Measurements from ENCODE around the gene VPS36. TPM values are rescaled to one million over a fixed set of nuclear protein-coding genes. Genes with fewer than 3 reads are reported as not detected.

Gene VPS36
- total and polyA plus RNA-seq, 9 donors = 35.4 to 54.0 (median 39.3) TPM

DNA sequence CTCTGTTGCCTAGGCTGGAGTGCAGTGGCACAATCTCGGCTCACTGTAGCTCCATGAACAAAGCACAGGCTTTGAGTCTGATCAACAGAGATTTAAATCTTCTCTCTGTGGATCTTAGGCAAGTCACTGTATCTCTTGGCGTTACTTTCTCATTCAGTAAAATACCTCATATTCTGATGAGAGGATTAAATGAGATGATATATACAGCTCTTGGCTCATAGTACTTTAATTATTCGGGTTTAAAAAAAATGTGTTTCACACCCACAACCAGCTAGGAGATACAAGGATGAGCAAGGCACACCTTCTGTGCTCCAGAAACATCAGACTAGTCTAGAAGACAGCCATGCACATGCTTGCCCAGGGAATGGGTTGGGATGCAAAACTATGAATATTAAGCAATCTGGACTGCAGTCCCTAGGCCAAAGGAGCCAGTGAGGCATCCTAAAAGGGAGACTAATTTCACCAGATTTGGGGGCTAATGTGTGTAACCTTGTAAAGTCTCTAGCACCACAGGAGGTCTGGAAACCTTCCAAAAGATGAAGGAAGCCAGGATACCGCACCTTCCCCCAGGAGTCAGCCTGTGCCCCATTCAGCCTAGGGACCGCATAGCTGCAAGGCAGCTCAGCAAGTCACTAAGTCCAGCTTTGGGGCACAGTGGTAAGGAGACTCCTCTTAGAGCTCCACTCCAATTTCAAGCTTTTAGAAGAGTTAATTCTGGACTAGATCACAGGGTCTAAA lies 2.5 kb downstream of the VPS36 start:
- peaks cover 15% of the 10 kb centered on the region for H3K4me1 ChIP-seq (ENCODE audit: control insufficient read depth, insufficient read depth, low read length)
- no peak for DNase-seq
- no peaks in the 10 kb centered on the region for H3K27me3 ChIP-seq (ENCODE audit: control insufficient read depth, insufficient read depth, low read length)
- no peak overlapping the region for H3K4me3 ChIP-seq (ENCODE audit: low read length)
- H3K27ac ChIP-seq (ENCODE audit: low read length) = no peak overlapping the region
- H3K36me3 ChIP-seq (ENCODE audit: control insufficient read depth, insufficient read depth, low read length) = no peaks in the 10 kb centered on the region
- H3K9me3 ChIP-seq (replicated peaks; ENCODE audit: control insufficient read depth, low read depth, low read length) = no peaks in the 10 kb centered on the region
- WGBS (ENCODE audit: insufficient coverage) = 90% methylated on average over 2 of the region's 5 CpGs

DNA sequence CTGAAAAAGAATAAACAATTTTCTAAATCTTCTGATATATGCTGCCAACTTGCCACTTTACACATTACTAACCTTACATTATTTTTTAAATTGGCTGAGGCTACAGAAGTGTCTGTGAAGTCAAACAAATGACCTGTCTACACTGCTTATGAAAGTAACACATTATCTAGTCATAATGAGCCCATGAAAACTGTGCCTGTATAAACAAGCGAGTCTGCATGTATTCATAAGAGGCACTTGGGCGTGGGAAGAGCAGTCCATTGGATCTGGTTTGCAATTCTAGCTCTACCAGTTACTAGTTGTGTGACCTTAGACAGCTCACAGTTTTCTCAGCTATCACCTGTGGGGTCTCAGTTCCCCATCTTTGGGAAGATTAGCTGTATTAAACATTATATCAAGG lies 3.1 kb downstream of the VPS36 start:
- Histone ChIP-seq H3K4me3 (ENCODE audit: low read length) (no peak overlapping the region), H3K27ac (ENCODE audit: low read length) (no peak overlapping the region), H3K4me1 (ENCODE audit: control insufficient read depth, insufficient read depth, low read length) (peaks cover 15% of the 10 kb centered on the region), H3K36me3 (ENCODE audit: control insufficient read depth, insufficient read depth, low read length) (no peaks in the 10 kb centered on the region), H3K9me3 (replicated peaks; ENCODE audit: control insufficient read depth, low read depth, low read length) (no peaks in the 10 kb centered on the region), H3K27me3 (ENCODE audit: control insufficient read depth, insufficient read depth, low read length) (no peaks in the 10 kb centered on the region)
- DNase-seq = no peak
- WGBS (ENCODE audit: insufficient coverage) = 100% methylated on average over 1 of the region's 2 CpGs

- H3K4me1 ChIP-seq (ENCODE audit: control insufficient read depth, insufficient read depth, low read length) = peaks cover 13% of the 10 kb centered on the region
- no peak overlapping the region for H3K4me3 ChIP-seq (ENCODE audit: low read length)
- peaks cover 8% of the 10 kb centered on the region for H3K36me3 ChIP-seq (ENCODE audit: control insufficient read depth, insufficient read depth, low read length)
- WGBS (ENCODE audit: insufficient coverage) = no CpG with 5 or more reads among the region's 1 CpG
- H3K27ac ChIP-seq (ENCODE audit: low read length) = no peak overlapping the region
- H3K27me3 ChIP-seq (ENCODE audit: control insufficient read depth, insufficient read depth, low read length) = no peaks in the 10 kb centered on the region
- H3K9me3 ChIP-seq (replicated peaks; ENCODE audit: control insufficient read depth, low read depth, low read length) = no peaks in the 10 kb centered on the region
- no peak for DNase-seq
Observed at GRCh38 chr13:52446265-52446664, 4.2 kb downstream of the VPS36 start.

DNA sequence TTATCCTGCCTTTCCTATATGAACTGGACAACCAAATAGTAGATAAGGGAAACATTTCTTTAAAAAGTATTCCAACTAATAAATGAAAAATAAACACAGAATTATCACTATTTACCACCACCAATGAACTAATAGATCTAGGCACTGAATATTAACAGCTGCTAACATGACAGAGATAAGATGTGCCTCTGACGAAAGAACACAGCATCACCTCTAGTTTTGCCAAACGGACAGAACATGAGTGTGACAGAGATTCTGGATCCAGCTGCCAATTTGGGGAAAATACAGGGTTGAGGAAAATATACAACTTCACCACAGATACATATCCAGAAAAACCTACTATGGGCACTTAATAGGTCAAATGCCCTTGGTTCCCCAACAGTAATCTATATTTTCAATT lies 18.0 kb downstream of the VPS36 start:
- DNase-seq = no peak
- no peak overlapping the region for H3K27ac ChIP-seq (ENCODE audit: low read length)
- no peak overlapping the region for H3K4me3 ChIP-seq (ENCODE audit: low read length)
- peaks cover 35% of the 10 kb centered on the region for H3K36me3 ChIP-seq (ENCODE audit: control insufficient read depth, insufficient read depth, low read length)
- WGBS (ENCODE audit: insufficient coverage) = no CpG with 5 or more reads among the region's 2 CpGs
- H3K9me3 ChIP-seq (replicated peaks; ENCODE audit: control insufficient read depth, low read depth, low read length) = no peaks in the 10 kb centered on the region
- no peaks in the 10 kb centered on the region for H3K27me3 ChIP-seq (ENCODE audit: control insufficient read depth, insufficient read depth, low read length)
- no peaks in the 10 kb centered on the region for H3K4me1 ChIP-seq (ENCODE audit: control insufficient read depth, insufficient read depth, low read length)

DNA sequence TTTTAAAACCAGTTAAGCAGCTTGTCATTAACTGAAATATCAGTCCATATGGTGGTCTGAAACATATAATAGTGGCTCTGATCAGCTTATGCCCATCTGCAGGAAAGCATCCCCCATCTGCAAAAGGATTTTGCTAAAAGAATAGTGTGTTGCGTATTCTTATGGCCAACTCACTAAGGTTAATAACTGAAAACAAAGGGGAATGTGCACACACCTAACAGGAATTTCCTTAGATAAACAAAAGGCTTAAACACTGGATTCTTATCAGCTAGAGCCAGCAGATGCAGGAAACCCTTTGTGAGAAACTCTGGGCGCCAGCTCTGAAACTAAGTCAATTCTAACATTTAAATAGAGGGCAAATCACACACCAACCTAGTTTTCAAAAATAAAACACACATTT lies 22.1 kb downstream of the VPS36 start:
- Histone ChIP-seq H3K4me3 (ENCODE audit: low read length) (no peak overlapping the region), H3K36me3 (ENCODE audit: control insufficient read depth, insufficient read depth, low read length) (peaks cover 26% of the 10 kb centered on the region), H3K27ac (ENCODE audit: low read length) (no peak overlapping the region), H3K27me3 (ENCODE audit: control insufficient read depth, insufficient read depth, low read length) (no peaks in the 10 kb centered on the region), H3K4me1 (ENCODE audit: control insufficient read depth, insufficient read depth, low read length) (no peaks in the 10 kb centered on the region), H3K9me3 (replicated peaks; ENCODE audit: control insufficient read depth, low read depth, low read length) (no peaks in the 10 kb centered on the region)
- DNase-seq = peak; percentile 39
- WGBS (ENCODE audit: insufficient coverage) = no CpG with 5 or more reads among the region's 2 CpGs

GRCh38 chr13:52421216-52421615 lies 29.2 kb downstream of the VPS36 start:
- H3K27me3 ChIP-seq (ENCODE audit: control insufficient read depth, insufficient read depth, low read length) = no peaks in the 10 kb centered on the region
- H3K9me3 ChIP-seq (replicated peaks; ENCODE audit: control insufficient read depth, low read depth, low read length) = no peaks in the 10 kb centered on the region
- H3K4me3 ChIP-seq (ENCODE audit: low read length) = no peak overlapping the region
- peaks cover 26% of the 10 kb centered on the region for H3K36me3 ChIP-seq (ENCODE audit: control insufficient read depth, insufficient read depth, low read length)
- no peak overlapping the region for H3K27ac ChIP-seq (ENCODE audit: low read length)
- H3K4me1 ChIP-seq (ENCODE audit: control insufficient read depth, insufficient read depth, low read length) = peaks cover 2% of the 10 kb centered on the region
- no CpG with 5 or more reads among the region's 3 CpGs for WGBS (ENCODE audit: insufficient coverage)
- no peak for DNase-seq

DNA sequence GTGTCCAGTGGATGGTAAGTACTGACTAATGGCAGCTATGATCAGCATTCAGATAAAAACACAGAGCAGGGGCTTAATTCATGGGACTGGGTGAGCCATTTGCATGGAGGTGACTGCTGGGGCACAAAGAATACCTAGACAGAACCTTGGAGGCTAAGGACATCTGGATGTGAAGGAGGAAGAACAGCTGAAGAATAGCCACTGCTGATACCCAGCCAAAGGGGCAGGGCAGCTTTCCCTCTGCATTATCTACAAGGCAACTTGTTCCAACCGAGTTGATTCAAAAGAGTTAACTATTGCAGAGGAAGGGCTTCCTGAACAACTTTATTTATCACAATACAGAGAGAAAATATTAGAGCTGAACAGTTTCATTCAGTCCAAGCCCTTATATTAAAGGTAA lies 31.4 kb downstream of the VPS36 start:
- WGBS (ENCODE audit: insufficient coverage) = no CpG with 5 or more reads among the region's 1 CpG
- H3K9me3 ChIP-seq (replicated peaks; ENCODE audit: control insufficient read depth, low read depth, low read length) = no peaks in the 10 kb centered on the region

DNA sequence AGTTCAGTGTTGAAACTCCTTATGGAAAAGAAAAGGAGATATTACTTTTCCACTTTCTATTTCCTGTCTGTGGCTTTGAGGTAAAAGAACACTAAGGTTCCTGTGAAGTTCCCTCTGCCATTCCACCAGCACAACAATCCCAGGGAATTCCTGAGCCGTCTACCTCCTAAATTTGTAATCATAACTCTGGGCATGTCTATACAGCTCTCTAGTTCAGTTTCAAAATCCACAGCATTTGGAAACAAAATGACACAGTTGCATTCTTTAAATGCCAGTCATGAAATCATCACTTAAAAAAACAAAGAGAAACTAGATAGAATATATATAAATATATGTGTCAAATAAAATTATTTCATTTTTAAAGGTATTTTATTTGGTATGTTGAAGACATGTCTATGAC lies 35.5 kb downstream of the VPS36 start:
- Histone ChIP-seq H3K27ac (ENCODE audit: low read length) (no peak overlapping the region), H3K36me3 (ENCODE audit: control insufficient read depth, insufficient read depth, low read length) (peaks cover 27% of the 10 kb centered on the region), H3K9me3 (replicated peaks; ENCODE audit: control insufficient read depth, low read depth, low read length) (no peaks in the 10 kb centered on the region), H3K4me3 (ENCODE audit: low read length) (no peak overlapping the region), H3K27me3 (ENCODE audit: control insufficient read depth, insufficient read depth, low read length) (no peaks in the 10 kb centered on the region), H3K4me1 (ENCODE audit: control insufficient read depth, insufficient read depth, low read length) (peaks cover 2% of the 10 kb centered on the region)
- WGBS (ENCODE audit: insufficient coverage) = 20% methylated on average over 1 of the region's 1 CpG
- DNase-seq = no peak

More for the DNA sequence above, 31.4 kb downstream of the VPS36 start:
- Histone ChIP-seq H3K4me1 (ENCODE audit: control insufficient read depth, insufficient read depth, low read length) (peaks cover 2% of the 10 kb centered on the region), H3K27me3 (ENCODE audit: control insufficient read depth, insufficient read depth, low read length) (no peaks in the 10 kb centered on the region), H3K4me3 (ENCODE audit: low read length) (no peak overlapping the region), H3K36me3 (ENCODE audit: control insufficient read depth, insufficient read depth, low read length) (peaks cover 30% of the 10 kb centered on the region), H3K27ac (ENCODE audit: low read length) (peak overlapping the region; percentile 29)
- no peak for DNase-seq

GRCh38 chr13:52414051-52414450 lies 36.4 kb downstream of the VPS36 start:
- no peak for DNase-seq
- H3K27ac ChIP-seq (ENCODE audit: low read length) = no peak overlapping the region
- no peak overlapping the region for H3K4me3 ChIP-seq (ENCODE audit: low read length)
- no CpG with 5 or more reads among the region's 1 CpG for WGBS (ENCODE audit: insufficient coverage)
- H3K27me3 ChIP-seq (ENCODE audit: control insufficient read depth, insufficient read depth, low read length) = no peaks in the 10 kb centered on the region
- peaks cover 28% of the 10 kb centered on the region for H3K36me3 ChIP-seq (ENCODE audit: control insufficient read depth, insufficient read depth, low read length)
- H3K9me3 ChIP-seq (replicated peaks; ENCODE audit: control insufficient read depth, low read depth, low read length) = no peaks in the 10 kb centered on the region
- peaks cover 1% of the 10 kb centered on the region for H3K4me1 ChIP-seq (ENCODE audit: control insufficient read depth, insufficient read depth, low read length)

DNA sequence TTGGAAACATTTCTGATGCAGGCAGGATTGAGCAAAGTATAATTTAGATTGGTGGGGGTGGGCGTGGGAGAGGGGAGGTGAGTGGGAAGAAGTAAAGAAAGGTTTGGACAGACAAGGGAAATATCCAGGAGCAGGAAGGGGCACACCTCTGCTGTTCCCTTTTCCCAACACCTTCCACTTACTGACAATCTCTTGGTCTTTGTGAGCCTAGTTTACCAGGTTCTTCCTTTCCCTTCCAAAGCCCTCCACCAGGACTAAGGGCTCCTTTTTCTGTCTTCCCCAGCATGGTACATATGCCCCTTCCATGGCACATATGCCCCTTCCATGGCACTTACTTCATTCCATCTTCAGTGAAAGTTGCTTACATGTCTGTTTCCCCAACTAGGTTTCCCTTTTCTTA lies 38.3 kb downstream of the VPS36 start:
- Histone ChIP-seq H3K4me1 (ENCODE audit: control insufficient read depth, insufficient read depth, low read length) (no peaks in the 10 kb centered on the region), H3K36me3 (ENCODE audit: control insufficient read depth, insufficient read depth, low read length) (peaks cover 19% of the 10 kb centered on the region), H3K27ac (ENCODE audit: low read length) (no peak overlapping the region), H3K27me3 (ENCODE audit: control insufficient read depth, insufficient read depth, low read length) (no peaks in the 10 kb centered on the region), H3K9me3 (replicated peaks; ENCODE audit: control insufficient read depth, low read depth, low read length) (no peaks in the 10 kb centered on the region), H3K4me3 (ENCODE audit: low read length) (no peak overlapping the region)
- DNase-seq = no peak
- no CpG with 5 or more reads among the region's 1 CpG for WGBS (ENCODE audit: insufficient coverage)

GRCh38 chr13:52411629-52412028 lies 38.8 kb downstream of the VPS36 start:
- Histone ChIP-seq H3K4me1 (ENCODE audit: control insufficient read depth, insufficient read depth, low read length) (no peaks in the 10 kb centered on the region), H3K4me3 (ENCODE audit: low read length) (no peak overlapping the region), H3K36me3 (ENCODE audit: control insufficient read depth, insufficient read depth, low read length) (peaks cover 19% of the 10 kb centered on the region), H3K27ac (ENCODE audit: low read length) (no peak overlapping the region), H3K27me3 (ENCODE audit: control insufficient read depth, insufficient read depth, low read length) (no peaks in the 10 kb centered on the region), H3K9me3 (replicated peaks; ENCODE audit: control insufficient read depth, low read depth, low read length) (no peaks in the 10 kb centered on the region)
- DNase-seq = no peak
- WGBS (ENCODE audit: insufficient coverage) = no CpG with 5 or more reads among the region's 4 CpGs
